SK-N-SH (cell line): ENCODE measurements around the gene C1orf35. TPM values are rescaled to one million over a fixed set of nuclear protein-coding genes. Genes with fewer than 3 reads are reported as not detected.
A peak's percentile ranks its signal among the peaks of the same experiment; 100 is the strongest.

Source experiments
- CTCF ChIA-PET: fragments of 300-600, 350-600 bp; formaldehyde crosslinking; extraction: SDS; loops from one replicate; lab custom pipeline; 2021; lab: Yijun Ruan, JAX
- POLR2A ChIA-PET: fragments of 350-600 bp; sonication (Branson Sonifier 250); formaldehyde crosslinking; extraction: SDS; loops from one replicate; lab custom pipeline; 2020; ENCODE audit warnings: antibody characterized with exemption, inconsistent platforms; lab: Yijun Ruan, JAX
- DNase-seq: peaks from one replicate; pipeline ENCODE4 v3.0.0; 2012
- H2AFZ ChIP-seq: fragments of 200-600 bp; sonication (generic); 2 replicates; pipeline ENCODE4 v1.8.1; 2016; ENCODE audit warnings: antibody characterized with exemption, mild to moderate bottlenecking, low read depth
- H3F3A ChIP-seq: fragments of 200-600 bp; sonication (generic); replicated peaks from 2 replicates; pipeline ENCODE3; 2016; ENCODE audit warnings: antibody characterized with exemption, mild to moderate bottlenecking; ENCODE audit not compliant: insufficient read depth
- H3K27ac ChIP-seq, 2 experiments: fragments of 200-500 bp in 1 of 2; fragments of 200-600 bp in 1 of 2; sonication (Bioruptor generic) in 1 of 2; sonication (generic), shearing (Covaris generic) in 1 of 2; 2 replicates each; pipeline versions ENCODE4 v1.5.1 to v1.6.1; 2014 to 2016; ENCODE audit warnings: low read depth in 2 of 2, inconsistent platforms in 1 of 2, low read length in 1 of 2, mild to moderate bottlenecking in 1 of 2, mixed read lengths in 1 of 2
- H3K27me3 ChIP-seq: fragments of 200-600 bp; sonication (generic), shearing (Covaris generic); 2 replicates; pipeline ENCODE4 v1.6.1; 2016; ENCODE audit warnings: mixed run types; ENCODE audit not compliant: insufficient read depth
- H3K36me3 ChIP-seq, 2 experiments: fragments of 200-500 bp in 1 of 2; fragments of 200-600 bp in 1 of 2; sonication (Bioruptor generic) in 1 of 2; sonication (generic) in 1 of 2; replicated peaks in 1 of 2; 2 replicates each; pipeline versions ENCODE3 to v1.5.1; 2014 to 2016; ENCODE audit warnings: low read length in 1 of 2, mild to moderate bottlenecking in 1 of 2; ENCODE audit not compliant: insufficient read depth in 2 of 2, control insufficient read depth in 1 of 2
- H3K4me1 ChIP-seq, 2 experiments: fragments of 200-500 bp in 1 of 2; fragments of 200-600 bp in 1 of 2; sonication (Bioruptor generic) in 1 of 2; sonication (generic), shearing (Covaris generic) in 1 of 2; 2 replicates each; pipeline versions ENCODE4 v1.5.1 to v1.6.1; 2014 to 2016; ENCODE audit warnings: low read depth in 1 of 2, low read length in 1 of 2, mixed run types in 1 of 2; ENCODE audit not compliant: insufficient read depth in 2 of 2, control insufficient read depth in 1 of 2
- H3K4me2 ChIP-seq: fragments of 200-600 bp; sonication (generic), shearing (Covaris generic); 2 replicates; pipeline ENCODE4 v1.6.1; 2017; ENCODE audit warnings: mixed run types
- H3K4me3 ChIP-seq, 2 experiments: fragments of 200-500 bp in 1 of 2; fragments of 200-600 bp in 1 of 2; sonication (Bioruptor generic) in 1 of 2; sonication (generic), shearing (Covaris generic) in 1 of 2; 2 replicates each; pipeline versions ENCODE4 v1.5.1 to v1.8.1; 2014 to 2016; ENCODE audit warnings: low read depth in 2 of 2, inconsistent platforms in 1 of 2, low read length in 1 of 2, mild to moderate bottlenecking in 1 of 2, mixed read lengths in 1 of 2, moderate library complexity in 1 of 2
- H3K79me2 ChIP-seq: fragments of 200-600 bp; sonication (generic); 2 replicates; pipeline ENCODE4 v1.8.1; 2017; ENCODE audit warnings: mild to moderate bottlenecking; ENCODE audit not compliant: insufficient read depth
- H3K9ac ChIP-seq: fragments of 200-600 bp; sonication (generic); 2 replicates; pipeline ENCODE4 v1.6.1; 2017; ENCODE audit warnings: mixed run types
- H3K9me2 ChIP-seq: fragments of 200-600 bp; sonication (generic); 2 replicates; pipeline ENCODE4 v1.6.1; 2017; ENCODE audit warnings: mixed run types
- H3K9me3 ChIP-seq: fragments of 200-600 bp; sonication (generic); 2 replicates; pipeline ENCODE4 v1.6.1; 2017; ENCODE audit warnings: mixed run types, mild to moderate bottlenecking, moderate library complexity
- H4K20me1 ChIP-seq: fragments of 200-600 bp; sonication (generic); 2 replicates; pipeline ENCODE4 v1.6.1; 2017; ENCODE audit warnings: mild to moderate bottlenecking, mixed run types; ENCODE audit not compliant: insufficient read depth
- CHD2 ChIP-seq: fragments of 150-350 bp; IDR thresholded peaks from 2 replicates; pipeline ENCODE4 v1.6.1; 2018; ENCODE audit warnings: low read length; ENCODE audit not compliant: partially characterized antibody
- ELF1 ChIP-seq: IDR thresholded peaks from 2 replicates; pipeline ENCODE4 v1.4.0; 2012
- EP300 ChIP-seq, 2 experiments: IDR thresholded peaks; 2 replicates each; pipeline versions ENCODE4 v1.4.0 to v1.6.1; 2012; ENCODE audit warnings: borderline replicate concordance in 1 of 2, low read depth in 1 of 2, low read length in 1 of 2
- EZH2phosphoT487 ChIP-seq: fragments of 200-600 bp; sonication (generic); IDR thresholded peaks from 2 replicates; pipeline ENCODE4 v1.6.1; 2017; ENCODE audit warnings: low read depth, mixed run types, mild to moderate bottlenecking, antibody characterized with exemption, moderate library complexity, borderline replicate concordance
- FOSL2 ChIP-seq: IDR thresholded peaks from 2 replicates; pipeline ENCODE4 v1.4.0; 2012; ENCODE audit warnings: low read depth, mild to moderate bottlenecking, moderate library complexity, borderline replicate concordance
- FOXJ3 ChIP-seq: sonication (generic); formaldehyde crosslinking; IDR thresholded peaks from 2 replicates; pipeline ENCODE4 v1.5.1; 2020; ENCODE audit warnings: mild to moderate bottlenecking, missing genetic modification reagents
- GABPA ChIP-seq: IDR thresholded peaks from 2 replicates; pipeline ENCODE4 v1.4.0; 2012; ENCODE audit warnings: low read depth, mild to moderate bottlenecking
- NRF1 ChIP-seq: IDR thresholded peaks from 2 replicates; pipeline ENCODE4 v1.6.1; 2012; ENCODE audit warnings: low read depth, mild to moderate bottlenecking, low read length
- PBX3 ChIP-seq: IDR thresholded peaks from 2 replicates; pipeline ENCODE4; 2012
- RCOR1 ChIP-seq: fragments of 150-350 bp; IDR thresholded peaks from 2 replicates; pipeline ENCODE4 v1.6.1; 2017; ENCODE audit warnings: antibody characterized with exemption, low read length
- SMC3 ChIP-seq: IDR thresholded peaks from 2 replicates; pipeline ENCODE4 v1.6.1; 2012; ENCODE audit warnings: low read depth, low read length, improper control_type of control experiment
- TAF1 ChIP-seq: IDR thresholded peaks from 2 replicates; pipeline ENCODE4 v1.6.1; 2012; ENCODE audit warnings: low read depth, mild to moderate bottlenecking, low read length, moderate library complexity, borderline replicate concordance
- USF1 ChIP-seq: IDR thresholded peaks from 2 replicates; pipeline ENCODE4 v1.4.0; 2012; ENCODE audit warnings: low read depth, borderline replicate concordance
- USF2 ChIP-seq: fragments of 150-350 bp; IDR thresholded peaks from 2 replicates; pipeline ENCODE4 v1.6.1; 2017; ENCODE audit warnings: antibody characterized with exemption, low read length, low read depth, borderline replicate concordance
- YY1 ChIP-seq: IDR thresholded peaks from 2 replicates; pipeline ENCODE4 v1.4.0; 2012; ENCODE audit warnings: low read depth, mild to moderate bottlenecking
- ZBTB33 ChIP-seq: IDR thresholded peaks from 2 replicates; pipeline ENCODE4 v1.4.0; 2012; ENCODE audit warnings: low read depth, borderline replicate concordance
- WGBS: methylation state at CpG from one replicate; pipeline ENCODE4 v1.1.6; 2017; ENCODE audit warnings: low lambda C conversion rate; 5-methylcytosine and 5-hydroxymethylcytosine counted together
- polyA plus RNA-seq, 3 experiments: library from polyadenylated mRNA; depleted of rRNA; stranded (reverse); fragments of >200 nt; gene quantifications; 2 replicates each; pipeline ENCODE4 v1.2.3, GENCODE V29; 2012

C1orf35 gene
- polyA plus RNA-seq, 1 of the 3 experiments (the other 2 are of a cell fraction), result 42.9 TPM

DNA sequence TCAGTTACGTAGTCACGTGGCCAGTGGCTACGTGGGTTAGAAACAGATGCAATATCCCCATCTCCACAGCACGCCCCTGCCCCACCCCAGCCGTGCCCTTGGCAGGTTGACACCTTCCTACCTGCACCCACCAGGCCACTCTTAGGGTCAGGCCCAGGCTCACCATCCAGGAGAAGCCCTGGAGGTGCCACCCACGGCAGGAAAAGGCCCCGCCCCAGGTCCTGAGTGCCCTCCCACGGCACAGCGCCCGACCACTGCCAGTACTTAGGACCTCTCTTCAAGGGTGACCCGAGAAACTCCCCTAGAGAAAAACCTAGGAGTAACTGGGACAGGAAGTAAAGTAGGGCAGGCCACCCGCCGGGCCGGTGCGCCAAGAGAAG, 1.5 kb downstream of the C1orf35 start:
- ChIA-PET POLR2A (interaction anchor here (0.9 kb wide), 1 partner anchor 20 kb away, joined by 4 read pairs; no protein-coding TSS in a partner anchor), CTCF (interaction anchor here (1.1 kb wide), 1 partner anchor 102 kb away, joined by 3 read pairs; no protein-coding TSS in a partner anchor)
- Histone ChIP-seq H3K9ac (peak overlapping the region; percentile 78; the same call in 1 of the 2 replicates), H3K79me2 (peaks cover 67% of the 10 kb centered on the region), H3K27me3 (no peaks in the 10 kb centered on the region), H3K36me3 (peaks cover 28 to 54% of the 10 kb centered on the region in 2 experiments), H3K9me3 (no peaks in the 10 kb centered on the region), H3K4me3 (peak overlapping the region; percentile 83 to 98), H3K4me1 (peaks cover 4 to 25% of the 10 kb centered on the region in 2 experiments; a peak in 3 of 4 replicates), H3K9me2 (no peaks in the 10 kb centered on the region), H4K20me1 (peaks cover 53% of the 10 kb centered on the region), H3F3A (peaks cover 31% of the 10 kb centered on the region), H2AFZ (no peak overlapping the region), H3K27ac (peak overlapping the region in 1 of 2 experiments; percentile 11; a peak in 1 of 4 replicates), H3K4me2 (peak overlapping the region; percentile 77)
- 69% methylated on average over 8 of the region's 15 CpGs for WGBS
- DNase-seq, result no peak
- no peak for TF ChIP-seq USF2
- no peak for TF ChIP-seq NRF1
- no peak for TF ChIP-seq FOSL2
- TF ChIP-seq ZBTB33, result no peak
- no peak for TF ChIP-seq EZH2phosphoT487
- TF ChIP-seq CHD2, result no peak
- TF ChIP-seq TAF1, result no peak
- TF ChIP-seq GABPA, result no peak
- no peak for TF ChIP-seq YY1
- TF ChIP-seq SMC3, result no peak
- no peak for TF ChIP-seq RCOR1
- TF ChIP-seq ELF1, result no peak
- TF ChIP-seq USF1, result no peak; the same call in 1 of the 2 replicates
- no peak for TF ChIP-seq FOXJ3 (CRISPR knock-in tag)
- TF ChIP-seq PBX3, result no peak
- no peak for TF ChIP-seq EP300 (IDR thresholded peaks at IDR 0.05; ENCODE audit: borderline replicate concordance in 1 of 2, low read depth in 1 of 2, low read length in 1 of 2)
